SK-N-SH (cell line): ENCODE results near the gene CNDP2. TPM values are rescaled to one million over a fixed set of nuclear protein-coding genes. Genes with fewer than 3 reads are reported as not detected.

Experiments
- CTCF ChIA-PET: fragments of 300-600, 350-600 bp; formaldehyde crosslinking; extraction: SDS; loops from one replicate; lab custom pipeline; 2021; lab: Yijun Ruan, JAX
- POLR2A ChIA-PET: fragments of 350-600 bp; sonication (Branson Sonifier 250); formaldehyde crosslinking; extraction: SDS; loops from one replicate; lab custom pipeline; 2020; ENCODE audit warnings: antibody characterized with exemption, inconsistent platforms; lab: Yijun Ruan, JAX
- DNase-seq: peaks from one replicate; pipeline ENCODE4 v3.0.0; 2012
- H2AFZ ChIP-seq: fragments of 200-600 bp; sonication (generic); 2 replicates; pipeline ENCODE4 v1.8.1; 2016; ENCODE audit warnings: antibody characterized with exemption, mild to moderate bottlenecking, low read depth
- H3F3A ChIP-seq: fragments of 200-600 bp; sonication (generic); replicated peaks from 2 replicates; pipeline ENCODE3; 2016; ENCODE audit warnings: antibody characterized with exemption, mild to moderate bottlenecking; ENCODE audit not compliant: insufficient read depth
- H3K27ac ChIP-seq, 2 experiments: fragments of 200-500 bp in 1 of 2; fragments of 200-600 bp in 1 of 2; sonication (Bioruptor generic) in 1 of 2; sonication (generic), shearing (Covaris generic) in 1 of 2; 2 replicates each; pipeline versions ENCODE4 v1.5.1 to v1.6.1; 2014 to 2016; ENCODE audit warnings: low read depth in 2 of 2, inconsistent platforms in 1 of 2, low read length in 1 of 2, mild to moderate bottlenecking in 1 of 2, mixed read lengths in 1 of 2
- H3K27me3 ChIP-seq: fragments of 200-600 bp; sonication (generic), shearing (Covaris generic); 2 replicates; pipeline ENCODE4 v1.6.1; 2016; ENCODE audit warnings: mixed run types; ENCODE audit not compliant: insufficient read depth
- H3K36me3 ChIP-seq, 2 experiments: fragments of 200-500 bp in 1 of 2; fragments of 200-600 bp in 1 of 2; sonication (Bioruptor generic) in 1 of 2; sonication (generic) in 1 of 2; replicated peaks in 1 of 2; 2 replicates each; pipeline versions ENCODE3 to v1.5.1; 2014 to 2016; ENCODE audit warnings: low read length in 1 of 2, mild to moderate bottlenecking in 1 of 2; ENCODE audit not compliant: insufficient read depth in 2 of 2, control insufficient read depth in 1 of 2
- H3K4me1 ChIP-seq, 2 experiments: fragments of 200-500 bp in 1 of 2; fragments of 200-600 bp in 1 of 2; sonication (Bioruptor generic) in 1 of 2; sonication (generic), shearing (Covaris generic) in 1 of 2; 2 replicates each; pipeline versions ENCODE4 v1.5.1 to v1.6.1; 2014 to 2016; ENCODE audit warnings: low read depth in 1 of 2, low read length in 1 of 2, mixed run types in 1 of 2; ENCODE audit not compliant: insufficient read depth in 2 of 2, control insufficient read depth in 1 of 2
- H3K4me2 ChIP-seq: fragments of 200-600 bp; sonication (generic), shearing (Covaris generic); 2 replicates; pipeline ENCODE4 v1.6.1; 2017; ENCODE audit warnings: mixed run types
- H3K4me3 ChIP-seq, 2 experiments: fragments of 200-500 bp in 1 of 2; fragments of 200-600 bp in 1 of 2; sonication (Bioruptor generic) in 1 of 2; sonication (generic), shearing (Covaris generic) in 1 of 2; 2 replicates each; pipeline versions ENCODE4 v1.5.1 to v1.8.1; 2014 to 2016; ENCODE audit warnings: low read depth in 2 of 2, inconsistent platforms in 1 of 2, low read length in 1 of 2, mild to moderate bottlenecking in 1 of 2, mixed read lengths in 1 of 2, moderate library complexity in 1 of 2
- H3K79me2 ChIP-seq: fragments of 200-600 bp; sonication (generic); 2 replicates; pipeline ENCODE4 v1.8.1; 2017; ENCODE audit warnings: mild to moderate bottlenecking; ENCODE audit not compliant: insufficient read depth
- H3K9ac ChIP-seq: fragments of 200-600 bp; sonication (generic); 2 replicates; pipeline ENCODE4 v1.6.1; 2017; ENCODE audit warnings: mixed run types
- H3K9me2 ChIP-seq: fragments of 200-600 bp; sonication (generic); 2 replicates; pipeline ENCODE4 v1.6.1; 2017; ENCODE audit warnings: mixed run types
- H3K9me3 ChIP-seq: fragments of 200-600 bp; sonication (generic); 2 replicates; pipeline ENCODE4 v1.6.1; 2017; ENCODE audit warnings: mixed run types, mild to moderate bottlenecking, moderate library complexity
- H4K20me1 ChIP-seq: fragments of 200-600 bp; sonication (generic); 2 replicates; pipeline ENCODE4 v1.6.1; 2017; ENCODE audit warnings: mild to moderate bottlenecking, mixed run types; ENCODE audit not compliant: insufficient read depth
- CHD2 ChIP-seq: fragments of 150-350 bp; IDR thresholded peaks from 2 replicates; pipeline ENCODE4 v1.6.1; 2018; ENCODE audit warnings: low read length; ENCODE audit not compliant: partially characterized antibody
- EP300 ChIP-seq, 2 experiments: IDR thresholded peaks; 2 replicates each; pipeline versions ENCODE4 v1.4.0 to v1.6.1; 2012; ENCODE audit warnings: borderline replicate concordance in 1 of 2, low read depth in 1 of 2, low read length in 1 of 2
- FOSL2 ChIP-seq: IDR thresholded peaks from 2 replicates; pipeline ENCODE4 v1.4.0; 2012; ENCODE audit warnings: low read depth, mild to moderate bottlenecking, moderate library complexity, borderline replicate concordance
- FOXJ3 ChIP-seq: sonication (generic); formaldehyde crosslinking; IDR thresholded peaks from 2 replicates; pipeline ENCODE4 v1.5.1; 2020; ENCODE audit warnings: mild to moderate bottlenecking, missing genetic modification reagents
- GABPA ChIP-seq: IDR thresholded peaks from 2 replicates; pipeline ENCODE4 v1.4.0; 2012; ENCODE audit warnings: low read depth, mild to moderate bottlenecking
- GATA2 ChIP-seq: sonication (generic); formaldehyde crosslinking; IDR thresholded peaks from 2 replicates; pipeline ENCODE4 v1.5.0; 2020; ENCODE audit warnings: mild to moderate bottlenecking, missing genetic modification reagents
- MAX ChIP-seq: IDR thresholded peaks from 2 replicates; pipeline ENCODE4 v1.4.0; 2012; ENCODE audit warnings: low read depth
- MEF2A ChIP-seq: IDR thresholded peaks from 2 replicates; pipeline ENCODE4 v1.4.0; 2012; ENCODE audit warnings: low read depth, borderline replicate concordance
- NRF1 ChIP-seq: IDR thresholded peaks from 2 replicates; pipeline ENCODE4 v1.6.1; 2012; ENCODE audit warnings: low read depth, mild to moderate bottlenecking, low read length
- RAD21 ChIP-seq: IDR thresholded peaks from 2 replicates; pipeline ENCODE4 v1.6.1; 2012; ENCODE audit warnings: mild to moderate bottlenecking, low read length
- RCOR1 ChIP-seq: fragments of 150-350 bp; IDR thresholded peaks from 2 replicates; pipeline ENCODE4 v1.6.1; 2017; ENCODE audit warnings: antibody characterized with exemption, low read length
- SIN3A ChIP-seq: IDR thresholded peaks from 2 replicates; pipeline ENCODE4 v1.6.1; 2012; ENCODE audit warnings: low read depth, mild to moderate bottlenecking, low read length, moderate library complexity, borderline replicate concordance
- SMC3 ChIP-seq: IDR thresholded peaks from 2 replicates; pipeline ENCODE4 v1.6.1; 2012; ENCODE audit warnings: low read depth, low read length, improper control_type of control experiment
- TEAD4 ChIP-seq: IDR thresholded peaks from 2 replicates; pipeline ENCODE4 v1.4.0; 2012; ENCODE audit warnings: mild to moderate bottlenecking, borderline replicate concordance; ENCODE audit not compliant: insufficient read depth
- USF2 ChIP-seq: fragments of 150-350 bp; IDR thresholded peaks from 2 replicates; pipeline ENCODE4 v1.6.1; 2017; ENCODE audit warnings: antibody characterized with exemption, low read length, low read depth, borderline replicate concordance
- YY1 ChIP-seq: IDR thresholded peaks from 2 replicates; pipeline ENCODE4 v1.4.0; 2012; ENCODE audit warnings: low read depth, mild to moderate bottlenecking
- ZBTB33 ChIP-seq: IDR thresholded peaks from 2 replicates; pipeline ENCODE4 v1.4.0; 2012; ENCODE audit warnings: low read depth, borderline replicate concordance
- WGBS: methylation state at CpG from one replicate; pipeline ENCODE4 v1.1.6; 2017; ENCODE audit warnings: low lambda C conversion rate; 5-methylcytosine and 5-hydroxymethylcytosine counted together
- polyA plus RNA-seq, 3 experiments: library from polyadenylated mRNA; depleted of rRNA; stranded (reverse); fragments of >200 nt; gene quantifications; 2 replicates each; pipeline ENCODE4 v1.2.3, GENCODE V29; 2012

CNDP2 gene
- polyA plus RNA-seq, 1 of the 3 experiments (the other 2 are of a cell fraction): 78.5 TPM

- Histone ChIP-seq H3K36me3 (peaks cover 16 to 63% of the 10 kb centered on the region in 2 experiments), H3F3A (no peaks in the 10 kb centered on the region), H3K9me2 (no peaks in the 10 kb centered on the region), H3K4me3 (no peak overlapping the region), H3K4me1 (no peaks in the 10 kb centered on the region), H2AFZ (no peak overlapping the region), H3K27me3 (no peaks in the 10 kb centered on the region), H4K20me1 (no peaks in the 10 kb centered on the region), H3K9me3 (no peaks in the 10 kb centered on the region), H3K79me2 (no peaks in the 10 kb centered on the region), H3K9ac (no peak overlapping the region), H3K4me2 (no peak overlapping the region), H3K27ac (no peak overlapping the region)
- WGBS: 89% methylated on average over 8 of the region's 11 CpGs
- CTCF ChIA-PET: no interaction called here
- POLR2A ChIA-PET: no interaction called here
- TF ChIP-seq GABPA: no peak
- no peak for TF ChIP-seq RAD21
- no peak for TF ChIP-seq SMC3
- TF ChIP-seq SIN3A: no peak
- no peak for TF ChIP-seq GATA2
- no peak for TF ChIP-seq MEF2A
- no peak for TF ChIP-seq MAX
- TF ChIP-seq USF2: no peak
- no peak for TF ChIP-seq TEAD4
- TF ChIP-seq NRF1: no peak
- TF ChIP-seq ZBTB33: no peak
- no peak for TF ChIP-seq CHD2
- TF ChIP-seq FOSL2: no peak
- no peak for TF ChIP-seq YY1
- TF ChIP-seq RCOR1: no peak
- no peak for TF ChIP-seq EP300 (IDR thresholded peaks at IDR 0.05; ENCODE audit: borderline replicate concordance in 1 of 2, low read depth in 1 of 2, low read length in 1 of 2)
- TF ChIP-seq FOXJ3: no peak
- no peak for DNase-seq
Measured at GRCh38 chr18:74508821-74509225, 12.7 kb downstream of the CNDP2 start.
